Endothelial cell of umbilical vein (primary cell): ENCODE measurements around the gene C6orf89. TPM values are rescaled to one million over a fixed set of nuclear protein-coding genes. Genes with fewer than 3 reads are reported as not detected.

Source experiments
- BruUV-seq: library from RNA; stranded (reverse); fragments of 400-500 nt; replicated peaks from 2 replicates; lab custom pipeline; 2021; lab: Mats Ljungman, UMichigan
- CTCF ChIA-PET: fragments of 300-600, 350-600 bp; sonication (Branson Sonifier 250); formaldehyde crosslinking; loops from one replicate; lab custom pipeline; 2021; ENCODE audit warnings: antibody characterized with exemption, inconsistent platforms; lab: Charles Lee
- POLR2A ChIA-PET: fragments of 300-600, 350-600 bp; sonication (Branson Sonifier 250); formaldehyde crosslinking; loops from one replicate; lab custom pipeline; 2021; ENCODE audit warnings: antibody characterized with exemption, inconsistent platforms; lab: Charles Lee
- DNase-seq: peaks from one replicate; pipeline ENCODE4 v3.0.0-alpha.2; 2011; ENCODE audit warnings: low read depth, low spot score
- FAIRE-seq: peaks from 2 replicates; lab custom pipeline; 2011; peaks lifted over from hg19 to GRCh38; lab: Jason Lieb, UNC
- H2AFZ ChIP-seq: 2 replicates; pipeline ENCODE4 v1.6.0; 2012; ENCODE audit warnings: low read depth, low read length, control low read depth, inconsistent platforms
- H3K27ac ChIP-seq: 2 replicates; pipeline ENCODE4 v1.5.1; 2011; ENCODE audit warnings: low read depth, mild to moderate bottlenecking, control low read depth, low read length, moderate library complexity; ENCODE audit not compliant: insufficient read depth
- H3K27me3 ChIP-seq, 2 experiments: 2 replicates each; pipeline versions ENCODE4 v1.6.0 to v1.6.1; 2011; ENCODE audit warnings: low read length in 2 of 2, mixed read lengths in 1 of 2; ENCODE audit not compliant: control insufficient read depth in 2 of 2, insufficient read depth in 2 of 2
- H3K36me3 ChIP-seq, 2 experiments: 2 replicates in 1 of 2; 3 replicates in 1 of 2; pipeline ENCODE4 v1.5.1; 2011; ENCODE audit warnings: low read length in 2 of 2, mild to moderate bottlenecking in 1 of 2, moderate library complexity in 1 of 2; ENCODE audit not compliant: control insufficient read depth in 2 of 2, insufficient read depth in 2 of 2; ENCODE audit errors: extremely low read depth in 1 of 2
- H3K4me1 ChIP-seq: 3 replicates; pipeline ENCODE4 v1.5.1; 2011; ENCODE audit warnings: mild to moderate bottlenecking, low read length; ENCODE audit not compliant: control insufficient read depth, insufficient read depth; ENCODE audit errors: extremely low read depth
- H3K4me2 ChIP-seq: 2 replicates; pipeline ENCODE4 v1.6.1; 2011; ENCODE audit warnings: low read length, control low read depth, mixed read lengths; ENCODE audit not compliant: insufficient read depth
- H3K4me3 ChIP-seq, 3 experiments: fragments of 200-600 bp in 1 of 3; sonication (generic), shearing (Covaris generic) in 1 of 3; replicated peaks in 1 of 3; 2 replicates each; pipeline ENCODE4 v1.5.1; 2011 to 2016; ENCODE audit warnings: control low read depth in 3 of 3, low read length in 3 of 3, mild to moderate bottlenecking in 2 of 3, inconsistent platforms in 1 of 3, low read depth in 1 of 3, moderate library complexity in 1 of 3; ENCODE audit not compliant: insufficient read depth in 1 of 3
- H3K79me2 ChIP-seq: 2 replicates; pipeline ENCODE4 v1.6.0; 2012; ENCODE audit warnings: low read length, inconsistent platforms; ENCODE audit not compliant: control insufficient read depth, insufficient read depth
- H3K9ac ChIP-seq: replicated peaks from 2 replicates; pipeline ENCODE3; 2011; ENCODE audit warnings: low read length, control low read depth; ENCODE audit not compliant: insufficient read depth; ENCODE audit errors: extremely low read depth
- H3K9me1 ChIP-seq: replicated peaks from 3 replicates; pipeline ENCODE4 v1.6.0; 2011; ENCODE audit warnings: mild to moderate bottlenecking, low read length; ENCODE audit not compliant: control insufficient read depth, insufficient read depth; ENCODE audit errors: extremely low read depth
- H3K9me3 ChIP-seq: replicated peaks from 2 replicates; pipeline ENCODE4 v1.5.1; 2012; ENCODE audit warnings: low read length, inconsistent platforms; ENCODE audit not compliant: control insufficient read depth, insufficient read depth
- H4K20me1 ChIP-seq: replicated peaks from 2 replicates; pipeline ENCODE3; 2011; ENCODE audit warnings: mild to moderate bottlenecking, low read length; ENCODE audit not compliant: control insufficient read depth, insufficient read depth; ENCODE audit errors: extremely low read depth
- EZH2 ChIP-seq: IDR thresholded peaks from 2 replicates; pipeline ENCODE4 v1.6.1; 2012; ENCODE audit warnings: borderline replicate concordance, low read depth, mild to moderate bottlenecking, moderate library complexity, low read length, inconsistent platforms; ENCODE audit not compliant: severe bottlenecking
- FOS ChIP-seq: IDR thresholded peaks from 2 replicates; pipeline ENCODE4 v1.6.1; 2011; ENCODE audit warnings: mild to moderate bottlenecking, low read length, moderate library complexity, borderline replicate concordance; ENCODE audit not compliant: insufficient read depth
- GATA2 ChIP-seq: IDR thresholded peaks from 2 replicates; pipeline ENCODE4 v1.7.0; 2011; ENCODE audit warnings: low read depth, mild to moderate bottlenecking, moderate library complexity, mixed read lengths, low read length; ENCODE audit not compliant: insufficient read length, insufficient read depth
- JUN ChIP-seq: IDR thresholded peaks from 2 replicates; pipeline ENCODE4 v1.6.1; 2011; ENCODE audit warnings: borderline replicate concordance, low read depth; ENCODE audit not compliant: insufficient read length, insufficient read depth
- MAX ChIP-seq: IDR thresholded peaks from 2 replicates; pipeline ENCODE4 v1.6.1; 2011; ENCODE audit not compliant: insufficient read depth, insufficient read length
- POLR2A ChIP-seq: IDR thresholded peaks from 2 replicates; pipeline ENCODE4 v1.6.1; 2012; ENCODE audit warnings: low read depth, mild to moderate bottlenecking, control low read depth, low read length
- POLR2AphosphoS5 ChIP-seq: IDR thresholded peaks from 2 replicates; pipeline ENCODE4 v1.6.1; 2012; ENCODE audit warnings: low read depth, mild to moderate bottlenecking, control low read depth, low read length, moderate library complexity; ENCODE audit not compliant: insufficient read depth
- dilution Hi-C: fragments of 300-500 bp; cut with MboI; formaldehyde crosslinking; loops from one replicate; pipeline ENCODE4 v1.15.0; 2019; ENCODE audit warnings: low sequenced_read_pairs; ENCODE audit not compliant: extremely low pct_ligation_motif_present
- intact Hi-C: fragments of 100-400 bp; cut with micrococcal nuclease; formaldehyde crosslinking; loops from one replicate; pipeline ENCODE4 v1.10.0; 2022
- polyA plus RNA-seq, 4 experiments: library from polyadenylated mRNA; depleted of rRNA in 3 of 4; stranded (reverse) in 3 of 4; unstranded in 1 of 4; fragments of >200 nt; gene quantifications; 2 replicates each; pipeline versions ENCODE4 v1.2.1 to v1.2.3, GENCODE V29; 2011 to 2012; ENCODE audit warnings: missing spikeins in 1 of 4
- total RNA-seq: library from RNA; stranded (reverse); gene quantifications from 2 replicates; pipeline ENCODE4 v1.2.3, GENCODE V29; 2021

Gene C6orf89
- total and polyA plus RNA-seq, 2 donors (not counting 3 experiments of a cell fraction or from before 2014, with no cell fraction given) = 18.2 to 34.0 TPM

- intact Hi-C loops = no loop called here
These were observed 18.4 kb downstream of the C6orf89 start for GRCh38 chr6:36904114-36904513.

DNA sequence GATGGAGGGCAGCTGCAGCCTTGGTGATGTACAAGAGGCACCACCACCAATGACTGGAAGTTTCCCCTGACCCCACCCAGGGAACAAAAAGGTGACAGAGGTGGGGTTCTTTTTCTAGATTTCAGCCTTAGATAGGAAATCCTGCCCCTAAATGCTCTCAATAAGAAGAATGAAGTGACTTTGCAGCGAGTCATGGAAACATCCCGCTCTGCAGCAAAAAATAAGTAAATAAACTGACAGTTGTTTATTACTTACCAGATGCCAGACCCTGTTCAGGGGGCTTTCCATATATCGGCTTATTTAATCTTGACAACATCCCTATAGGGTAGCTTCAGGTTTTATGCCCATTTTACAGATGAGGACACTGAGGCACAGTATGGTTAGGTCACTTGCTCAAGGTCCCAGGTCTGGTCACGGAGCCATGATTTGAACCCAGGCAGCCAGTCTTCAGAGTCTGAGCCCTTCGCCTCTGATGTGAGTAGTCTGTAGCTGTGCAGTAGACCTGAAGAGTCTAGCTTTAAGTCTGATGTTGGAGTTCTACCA, 19.2 kb downstream of the C6orf89 start:
- H3K79me2 ChIP-seq = no peaks in the 10 kb centered on the region
- FAIRE-seq (no peak), DNase-seq (no peak)
- H3K9ac ChIP-seq = no peak overlapping the region
- no peaks in the 10 kb centered on the region for H3K27me3 ChIP-seq
- H3K27ac ChIP-seq = no peak overlapping the region
- H3K4me1 ChIP-seq = peaks cover 5% of the 10 kb centered on the region
- intact Hi-C loops (no loop called here), dilution Hi-C loops (no loop called here)
- H3K4me3 ChIP-seq = no peak overlapping the region
- POLR2A ChIA-PET = no interaction called here
- no peak overlapping the region for H3K4me2 ChIP-seq
- H3K9me1 ChIP-seq = no peaks in the 10 kb centered on the region
- no peak overlapping the region for H2AFZ ChIP-seq
- H4K20me1 ChIP-seq = no peaks in the 10 kb centered on the region
- H3K36me3 ChIP-seq = peaks cover 6 to 8% of the 10 kb centered on the region in 2 experiments
- H3K9me3 ChIP-seq = no peaks in the 10 kb centered on the region
- no peak for TF ChIP-seq MAX
- TF ChIP-seq GATA2 = no peak
- no peak for TF ChIP-seq FOS
- TF ChIP-seq POLR2A = no peak
- BruUV-seq = no TSS peak
- CTCF ChIA-PET = interaction anchor here (1.7 to 3.9 kb wide), 2 partner anchors 9 to 113 kb away, joined by 9 to 13 read pairs; no protein-coding TSS in a partner anchor

More at GRCh38 chr6:36904114-36904513, 18.4 kb downstream of the C6orf89 start:
- TF ChIP-seq JUN = no peak
- TF ChIP-seq EZH2 = no peak
- no peak for TF ChIP-seq FOS
- no peak for TF ChIP-seq POLR2A
- TF ChIP-seq POLR2AphosphoS5 = no peak
- no peaks in the 10 kb centered on the region for H3K27me3 ChIP-seq
- no peaks in the 10 kb centered on the region for H3K9me1 ChIP-seq
- peaks cover 5% of the 10 kb centered on the region for H3K4me1 ChIP-seq
- ChIA-PET POLR2A (no interaction called here), CTCF (interaction anchor here (1.1 to 3.9 kb wide), 4 partner anchors 10 to 114 kb away, joined by 3 to 13 read pairs (median 6); no protein-coding TSS in a partner anchor)
- no peak overlapping the region for H3K9ac ChIP-seq
- H3K36me3 ChIP-seq = peaks cover 6 to 10% of the 10 kb centered on the region in 2 experiments
- no peaks in the 10 kb centered on the region for H3K79me2 ChIP-seq
- no peaks in the 10 kb centered on the region for H3K9me3 ChIP-seq
- no peak overlapping the region for H2AFZ ChIP-seq
- dilution Hi-C loops = no loop called here
- no peak overlapping the region for H3K4me3 ChIP-seq
- DNase-seq (no peak), FAIRE-seq (no peak)
- H4K20me1 ChIP-seq = no peaks in the 10 kb centered on the region
- no TSS peak for BruUV-seq
- no peak overlapping the region for H3K4me2 ChIP-seq
- H3K27ac ChIP-seq = no peak overlapping the region
